ENCODE measurements around the gene DENND5A. TPM values are rescaled to one million over a fixed set of nuclear protein-coding genes. Genes with fewer than 3 reads are reported as not detected.

DENND5A gene
- 52.7 and 55.2 TPM in 2 replicates for total RNA-seq

- H3K27me3 ChIP-seq (ENCODE audit: control insufficient read depth, insufficient read depth, low read length), result no peaks in the 10 kb centered on the region
- peak within 1 kb of the TSS; percentile 77 for H3K4me3 ChIP-seq (ENCODE audit: low read depth, low read length)
- no peak for DNase-seq (ENCODE audit: low read depth)
- no peaks in the 10 kb centered on the region for H3K36me3 ChIP-seq (ENCODE audit: control insufficient read depth, insufficient read depth, low read length)
- no peak for TF ChIP-seq CTCF (IDR thresholded peaks at IDR 0.05; ENCODE audit: insufficient read depth, low read length, poor library complexity, severe bottlenecking)
Measured at GRCh38 chr11:9265211-9266131, at the start of gene DENND5A. DENND5A (minus strand) TSS chr11:9265350; CDS start chr11:9265069, 281 bp downstream.

- no peak for TF ChIP-seq CTCF (IDR thresholded peaks at IDR 0.05; ENCODE audit: insufficient read depth, low read length, poor library complexity, severe bottlenecking)
- H3K4me3 ChIP-seq (ENCODE audit: low read depth, low read length), result peak within 1 kb of the TSS; percentile 97
- H3K27me3 ChIP-seq (ENCODE audit: control insufficient read depth, insufficient read depth, low read length), result no peaks in the 10 kb centered on the region
- DNase-seq (ENCODE audit: low read depth), result peak; percentile 97
- no peaks in the 10 kb centered on the region for H3K36me3 ChIP-seq (ENCODE audit: control insufficient read depth, insufficient read depth, low read length)
Measured at GRCh38 chr11:9314291-9315077, 49.3 kb upstream of the DENND5A start, which contains the start of gene TMEM41B. TMEM41B (minus strand) TSS chr11:9314593; CDS start chr11:9314441, 152 bp downstream.

GRCh38 chr11:9313648-9314290, 48.6 kb upstream of the DENND5A start:
- H3K4me3 ChIP-seq (ENCODE audit: low read depth, low read length), result peak overlapping the region; percentile 97
- no peak for DNase-seq (ENCODE audit: low read depth)
- no peak for TF ChIP-seq CTCF (IDR thresholded peaks at IDR 0.05; ENCODE audit: insufficient read depth, low read length, poor library complexity, severe bottlenecking)
- no peaks in the 10 kb centered on the region for H3K36me3 ChIP-seq (ENCODE audit: control insufficient read depth, insufficient read depth, low read length)
- H3K27me3 ChIP-seq (ENCODE audit: control insufficient read depth, insufficient read depth, low read length), result no peaks in the 10 kb centered on the region

- H3K4me3 ChIP-seq (ENCODE audit: low read depth, low read length), result no peak overlapping the region
- no peak for DNase-seq (ENCODE audit: low read depth)
- H3K27me3 ChIP-seq (ENCODE audit: control insufficient read depth, insufficient read depth, low read length), result no peaks in the 10 kb centered on the region
- no peak for TF ChIP-seq CTCF (IDR thresholded peaks at IDR 0.05; ENCODE audit: insufficient read depth, low read length, poor library complexity, severe bottlenecking)
- H3K36me3 ChIP-seq (ENCODE audit: control insufficient read depth, insufficient read depth, low read length), result no peaks in the 10 kb centered on the region
Measured at GRCh38 chr11:9310485-9311090, 45.4 kb upstream of the DENND5A start.

- no peak for TF ChIP-seq CTCF (IDR thresholded peaks at IDR 0.05; ENCODE audit: insufficient read depth, low read length, poor library complexity, severe bottlenecking)
- no peak overlapping the region for H3K4me3 ChIP-seq (ENCODE audit: low read depth, low read length)
- no peaks in the 10 kb centered on the region for H3K36me3 ChIP-seq (ENCODE audit: control insufficient read depth, insufficient read depth, low read length)
- no peak for DNase-seq (ENCODE audit: low read depth)
- H3K27me3 ChIP-seq (ENCODE audit: control insufficient read depth, insufficient read depth, low read length), result no peaks in the 10 kb centered on the region
Measured at GRCh38 chr11:9304178-9304577, 39.0 kb upstream of the DENND5A start.
